ENCODE data around the gene ABCD2.
"Not testable (repeated sequence)": the region's sequence is repeated elsewhere in the genome, so short reads cannot be mapped to it uniquely, and the experiment has no call there.

ABCD2 gene

GRCh38 chr12:39627914-39628313, 8.3 kb upstream of the ABCD2 start:
- no peak overlapping the region for H3K27ac ChIP-seq (replicated peaks)
- H3K4me3 ChIP-seq (replicated peaks; ENCODE audit: insufficient read depth, low read length) = no peak overlapping the region
- TF ChIP-seq GABPA (IDR thresholded peaks at IDR 0.05; ENCODE audit: low read depth) (no peak), SPI1 (IDR thresholded peaks at IDR 0.05; ENCODE audit: borderline replicate concordance, low read depth) (no peak), POLR2AphosphoS5 (IDR thresholded peaks at IDR 0.05; ENCODE audit: low read depth) (no peak), CTCF (IDR thresholded peaks at IDR 0.05; ENCODE audit: insufficient read depth, low read length) (no peak), REST (IDR thresholded peaks at IDR 0.05; ENCODE audit: insufficient replicate concordance, low read depth) (no peak)
- no peak for DNase-seq (ENCODE audit: low read depth in 1 of 2, low spot score in 1 of 2)
- H3K27me3 ChIP-seq (ENCODE audit: insufficient read depth, poor library complexity, severe bottlenecking) = no peaks in the 10 kb centered on the region

GRCh38 chr12:39626033-39626814, 6.6 kb upstream of the ABCD2 start:
- H3K4me3 ChIP-seq (replicated peaks; ENCODE audit: insufficient read depth, low read length) = no peak overlapping the region
- H3K27me3 ChIP-seq (ENCODE audit: insufficient read depth, poor library complexity, severe bottlenecking) = no peaks in the 10 kb centered on the region
- TF ChIP-seq REST (IDR thresholded peaks at IDR 0.05; ENCODE audit: insufficient replicate concordance, low read depth) (no peak), SPI1 (IDR thresholded peaks at IDR 0.05; ENCODE audit: borderline replicate concordance, low read depth) (no peak), CTCF (IDR thresholded peaks at IDR 0.05; ENCODE audit: insufficient read depth, low read length) (no peak), POLR2AphosphoS5 (IDR thresholded peaks at IDR 0.05; ENCODE audit: low read depth) (no peak), GABPA (IDR thresholded peaks at IDR 0.05; ENCODE audit: low read depth) (no peak)
- DNase-seq (ENCODE audit: low read depth in 1 of 2, low spot score in 1 of 2) = no peak
- no peak overlapping the region for H3K27ac ChIP-seq (replicated peaks)

- H3K27me3 ChIP-seq (ENCODE audit: insufficient read depth, poor library complexity, severe bottlenecking) = no peaks in the 10 kb centered on the region
- H3K27ac ChIP-seq (replicated peaks) = no peak overlapping the region
- no peak overlapping the region for H3K4me3 ChIP-seq (replicated peaks; ENCODE audit: insufficient read depth, low read length)
- no peak for DNase-seq (ENCODE audit: low read depth in 1 of 2, low spot score in 1 of 2)
- no peak for TF ChIP-seq SPI1 (IDR thresholded peaks at IDR 0.05; ENCODE audit: borderline replicate concordance, low read depth)
- TF ChIP-seq CTCF (IDR thresholded peaks at IDR 0.05; ENCODE audit: insufficient read depth, low read length) = no peak
- no peak for TF ChIP-seq GABPA (IDR thresholded peaks at IDR 0.05; ENCODE audit: low read depth)
- no peak for TF ChIP-seq REST (IDR thresholded peaks at IDR 0.05; ENCODE audit: insufficient replicate concordance, low read depth)
- no peak for TF ChIP-seq POLR2AphosphoS5 (IDR thresholded peaks at IDR 0.05; ENCODE audit: low read depth)
Measured at GRCh38 chr12:39623919-39624318, 4.3 kb upstream of the ABCD2 start.

GRCh38 chr12:39623160-39623559, 3.6 kb upstream of the ABCD2 start:
- H3K4me3 ChIP-seq (replicated peaks; ENCODE audit: insufficient read depth, low read length); H3K27ac ChIP-seq (replicated peaks); H3K27me3 ChIP-seq (ENCODE audit: insufficient read depth, poor library complexity, severe bottlenecking); DNase-seq (ENCODE audit: low read depth in 1 of 2, low spot score in 1 of 2): not testable (repeated sequence)
